ENCODE data around the gene ALKBH5.
A peak's percentile ranks its signal among the peaks of the same experiment; 100 is the strongest.

ALKBH5 gene

GRCh38 chr17:18225642-18226283, 42.1 kb downstream of the ALKBH5 start:
- no peak for DNase-seq

DNA sequence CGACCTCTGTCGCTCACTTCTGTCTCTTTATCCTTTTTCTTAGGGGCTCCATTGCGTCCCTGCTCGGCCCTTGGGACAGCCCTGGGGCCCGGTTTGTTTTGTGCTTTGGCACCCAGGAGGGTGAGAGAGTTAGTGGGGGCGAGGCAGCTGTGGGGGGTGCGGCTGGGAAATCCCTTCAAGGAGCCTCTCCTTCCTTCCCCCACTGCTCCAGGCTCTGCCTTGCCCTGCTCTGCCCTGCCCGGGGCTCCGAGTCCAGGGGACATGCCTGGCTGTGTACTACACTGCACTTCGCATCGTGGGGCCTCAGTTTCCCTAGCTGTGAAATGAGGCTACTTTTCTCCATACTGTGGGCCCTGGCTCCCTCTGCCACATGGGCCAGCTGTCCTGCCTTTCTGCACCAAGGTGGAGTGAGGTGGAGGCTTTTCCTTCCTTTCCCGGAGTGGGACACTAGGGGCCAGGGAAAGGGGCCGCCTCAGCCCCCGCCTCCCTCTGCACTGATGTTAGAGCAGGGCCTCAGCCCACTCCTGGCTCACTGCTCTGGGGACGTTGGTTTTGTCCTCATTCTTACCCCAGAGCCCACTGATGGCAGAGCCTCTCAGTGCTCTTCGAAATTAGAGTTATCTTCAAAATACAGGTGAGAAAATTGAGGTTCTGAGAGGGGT, 42.8 kb downstream of the ALKBH5 start:
- DNase-seq = no peak

DNA sequence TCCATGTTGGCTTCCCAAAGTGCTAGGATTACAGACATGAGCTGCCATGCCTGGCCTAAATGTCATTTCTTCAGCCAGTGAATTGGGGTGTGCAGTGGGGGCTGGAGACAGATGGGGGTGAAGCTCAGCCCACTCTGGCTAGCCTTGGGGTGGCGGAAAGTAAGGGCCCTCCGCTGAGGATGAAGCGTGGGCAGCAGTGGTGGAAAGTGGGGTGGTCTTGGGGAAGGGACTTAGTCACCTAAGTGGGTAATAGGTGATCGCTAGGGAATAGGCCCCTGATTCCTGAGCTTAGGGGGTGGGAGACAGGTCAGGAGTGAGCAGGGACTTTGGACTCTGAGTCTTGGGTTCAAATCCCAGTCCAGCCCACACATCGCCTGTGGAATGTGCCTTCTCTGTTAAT, 44.0 kb downstream of the ALKBH5 start:
- DNase-seq = no peak

DNA sequence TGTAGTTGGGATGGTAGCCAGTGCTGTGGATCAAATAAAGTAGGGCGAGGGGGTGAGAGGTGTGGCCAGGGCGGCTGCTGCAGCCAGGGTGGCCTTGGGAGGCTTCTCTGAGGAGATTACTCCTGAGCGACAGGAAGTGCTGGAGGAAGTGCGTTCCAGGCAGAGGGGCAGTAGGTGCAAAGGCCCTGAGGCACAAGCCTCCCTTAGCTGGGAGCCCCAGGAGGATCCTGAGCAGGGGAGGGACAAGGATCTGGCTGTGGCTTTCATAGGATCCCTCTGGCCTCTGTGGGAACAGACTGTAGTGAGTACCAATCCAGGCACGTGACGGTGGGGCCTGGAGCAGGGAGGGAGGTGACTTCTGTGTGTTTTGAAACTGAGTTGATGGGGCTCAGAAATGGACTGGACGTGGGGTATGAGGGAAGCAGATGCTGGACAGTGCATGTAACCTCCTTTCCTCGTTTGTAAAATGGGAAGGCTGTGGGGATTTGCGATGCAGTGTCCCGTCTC, 44.6 kb downstream of the ALKBH5 start:
- DNase-seq = no peak

GRCh38 chr17:18229254-18229653, 45.6 kb downstream of the ALKBH5 start:
- no peak for DNase-seq

DNA sequence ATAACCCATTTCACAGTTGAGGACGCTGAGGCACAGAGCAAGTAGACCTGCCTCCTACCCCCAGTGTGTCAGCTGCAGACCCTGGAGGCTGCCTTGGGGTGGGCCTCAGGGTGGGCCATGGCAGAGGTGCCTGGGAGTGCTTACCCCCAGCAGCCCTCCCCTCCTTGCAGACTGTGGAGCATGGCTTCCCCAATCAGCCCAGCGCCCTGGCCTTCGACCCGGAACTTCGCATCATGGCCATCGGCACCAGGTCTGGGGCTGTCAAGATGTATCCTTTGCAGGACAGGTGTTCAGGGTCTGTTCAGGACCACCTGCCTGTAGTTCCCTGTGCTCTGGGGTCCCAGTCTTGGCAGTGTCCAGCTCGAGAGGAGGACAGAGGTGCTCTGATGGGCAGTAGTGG, 46.1 kb downstream of the ALKBH5 start:
- DNase-seq = no peak

- no peak for DNase-seq
These were observed 46.9 kb downstream of the ALKBH5 start for GRCh38 chr17:18230288-18231141.

DNA sequence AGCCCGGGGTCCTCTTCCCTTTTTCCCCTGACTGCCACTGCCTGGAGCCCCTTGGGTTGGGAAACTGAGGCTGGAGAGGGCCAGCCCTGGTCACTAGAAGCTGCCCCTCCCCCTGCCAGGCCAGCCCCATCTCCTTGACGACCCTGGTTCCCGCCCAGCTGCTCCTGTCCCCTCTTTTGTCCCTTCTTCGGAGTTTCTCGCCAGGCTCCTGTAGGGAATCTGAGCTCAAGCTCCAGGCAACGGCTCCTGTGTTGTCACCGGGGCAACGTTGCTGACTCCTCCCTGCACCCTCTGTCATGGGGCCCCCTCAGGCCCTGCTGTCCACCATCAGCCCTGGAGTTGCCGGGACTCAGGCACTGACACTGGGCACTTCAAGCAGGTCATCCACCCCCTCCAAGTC, 47.5 kb downstream of the ALKBH5 start:
- DNase-seq = no peak

- DNase-seq = no peak
These were observed 50.3 kb downstream of the ALKBH5 start for GRCh38 chr17:18233803-18234518.

DNA sequence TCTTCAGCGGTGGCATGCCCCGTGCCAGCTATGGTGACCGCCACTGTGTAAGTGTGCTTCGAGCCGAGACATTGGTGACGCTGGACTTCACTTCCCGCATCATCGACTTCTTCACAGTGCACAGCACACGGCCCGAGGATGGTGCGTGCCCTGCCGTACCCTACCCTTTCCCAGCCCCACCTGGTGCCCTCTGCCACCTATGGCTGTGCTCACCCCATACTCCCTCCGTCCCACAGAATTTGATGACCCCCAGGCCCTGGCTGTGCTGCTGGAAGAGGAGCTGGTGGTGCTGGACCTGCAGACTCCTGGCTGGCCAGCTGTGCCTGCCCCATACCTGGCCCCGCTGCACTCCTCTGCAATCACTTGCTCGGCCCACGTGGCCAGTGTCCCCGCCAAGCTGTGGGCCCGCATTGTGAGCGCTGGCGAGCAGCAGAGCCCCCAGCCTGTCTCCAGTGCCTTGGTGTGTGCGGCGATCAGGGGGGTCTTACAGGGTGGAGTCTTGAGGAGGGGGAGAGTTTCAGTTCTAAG, 51.3 kb downstream of the ALKBH5 start:
- no peak for DNase-seq

- DNase-seq = no peak
These were observed 52.2 kb downstream of the ALKBH5 start for GRCh38 chr17:18235743-18236256.

DNA sequence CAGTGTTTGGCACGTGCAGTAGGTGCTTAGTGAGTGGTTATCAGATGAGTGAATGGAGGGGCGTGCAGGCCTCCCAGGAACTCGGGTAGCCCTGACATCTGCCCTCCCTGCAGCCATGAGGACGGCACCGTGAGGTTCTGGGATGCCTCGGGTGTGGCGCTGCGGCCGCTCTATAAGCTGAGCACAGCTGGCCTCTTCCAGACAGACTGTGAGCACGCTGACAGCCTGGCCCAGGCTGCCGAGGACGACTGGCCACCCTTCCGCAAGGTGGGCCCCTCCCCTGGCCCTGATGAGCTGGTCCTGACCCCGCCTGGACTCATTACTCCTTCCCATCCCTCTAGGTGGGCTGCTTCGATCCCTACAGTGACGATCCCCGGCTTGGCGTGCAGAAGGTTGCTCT, 52.9 kb downstream of the ALKBH5 start:
- no peak for DNase-seq

GRCh38 chr17:18237461-18237860, 53.8 kb downstream of the ALKBH5 start:
- DNase-seq = no peak

- DNase-seq = no peak
These were observed 54.7 kb downstream of the ALKBH5 start for GRCh38 chr17:18238299-18238698.

DNA sequence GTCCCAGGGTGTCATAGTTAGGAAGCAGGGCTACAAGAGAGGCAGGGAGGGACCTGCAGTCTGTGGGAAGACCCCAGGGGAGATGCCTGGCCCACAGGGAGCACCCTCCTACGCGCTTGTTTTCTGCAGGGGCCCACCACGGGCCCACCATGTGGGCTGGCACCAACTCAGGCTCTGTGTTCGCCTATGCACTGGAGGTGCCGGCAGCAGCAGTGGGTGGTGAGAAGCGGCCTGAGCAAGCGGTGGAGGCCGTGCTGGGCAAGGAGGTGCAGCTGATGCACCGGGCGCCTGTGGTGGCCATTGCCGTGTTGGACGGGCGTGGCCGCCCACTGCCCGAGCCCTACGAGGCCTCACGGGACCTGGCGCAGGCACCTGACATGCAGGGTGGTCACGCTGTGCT, 56.8 kb downstream of the ALKBH5 start:
- no peak for DNase-seq

- no peak for DNase-seq
These were observed 57.7 kb downstream of the ALKBH5 start for GRCh38 chr17:18241229-18241871.

- no peak for DNase-seq
These were observed 61.6 kb downstream of the ALKBH5 start for GRCh38 chr17:18245038-18245776.

- no peak for DNase-seq
These were observed 62.6 kb downstream of the ALKBH5 start for GRCh38 chr17:18246109-18246725.

DNA sequence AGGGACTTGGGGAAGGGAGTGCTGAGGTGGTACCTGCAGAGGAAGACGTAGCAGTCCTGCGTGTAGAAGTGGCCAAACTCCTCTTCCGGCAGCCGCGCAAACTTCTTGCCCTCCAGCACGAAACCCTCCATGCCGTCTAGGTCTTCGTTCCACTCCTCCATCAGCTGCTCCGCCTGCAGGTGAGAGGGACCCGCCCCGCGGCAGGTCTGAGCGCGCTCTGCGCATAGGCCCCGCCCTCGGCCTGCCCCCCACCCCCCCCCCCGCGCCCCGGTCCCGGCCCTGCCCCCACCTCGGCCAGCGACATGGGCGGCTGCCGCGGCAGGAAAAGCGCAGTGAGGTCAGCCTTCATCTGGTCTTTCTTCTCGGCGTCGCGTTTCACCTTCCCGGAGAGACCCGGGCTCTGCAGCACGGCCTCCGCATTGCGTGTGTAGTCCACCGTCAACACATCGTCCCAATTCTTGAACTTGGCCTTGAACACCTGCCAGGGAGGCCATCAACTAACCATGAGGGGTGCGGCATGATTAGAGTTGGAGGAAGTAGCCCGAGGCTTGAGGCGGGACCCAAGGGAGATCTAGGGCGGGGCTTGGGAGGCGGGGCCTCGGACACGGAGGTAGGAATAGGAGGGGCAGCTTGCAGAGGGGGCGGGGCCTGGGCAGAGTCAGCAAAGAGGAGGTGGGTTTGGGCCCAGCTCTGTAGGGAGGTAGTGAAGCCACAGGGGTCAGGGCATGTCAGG, 63.4 kb downstream of the ALKBH5 start:
- DNase-seq = peak; percentile 43

DNA sequence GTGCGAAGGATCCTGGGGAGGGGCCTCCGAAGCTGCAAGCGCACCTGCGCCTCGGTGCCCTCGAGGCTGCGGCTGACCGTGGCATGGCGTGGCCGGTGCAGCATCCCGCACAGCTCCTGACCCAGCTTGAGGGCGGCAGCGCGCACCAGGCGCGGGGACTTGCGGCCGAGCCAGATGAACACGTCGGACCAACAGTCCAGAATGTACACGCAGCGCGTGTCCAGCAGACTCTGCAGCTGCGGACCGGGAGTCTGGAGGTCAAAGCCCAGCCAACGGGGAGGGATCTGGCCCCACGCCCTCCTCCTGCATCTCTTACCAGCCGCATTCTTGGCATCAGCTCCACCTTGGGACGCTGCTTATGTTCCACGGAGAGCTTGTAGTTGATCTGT, 64.0 kb downstream of the ALKBH5 start:
- no peak for DNase-seq
